ENCODE measurements around the gene FERMT1.

The FERMT1 gene

GRCh38 chr20:6122873-6123648 is at the start of gene FERMT1:
Gene FERMT1 (minus strand): TSS chr20:6123030. CDS start chr20:6119554, 3,476 bp downstream.
- no peak for FAIRE-seq

- no peak for FAIRE-seq
Measured at GRCh38 chr20:6169251-6169650, 46.4 kb upstream of the FERMT1 start.

GRCh38 chr20:6168204-6168603 is 45.4 kb upstream of the FERMT1 start:
- FAIRE-seq, result no peak

GRCh38 chr20:6165346-6165745 is 42.5 kb upstream of the FERMT1 start:
- no peak for FAIRE-seq

- FAIRE-seq, result no peak
Measured at GRCh38 chr20:6164421-6165341, 41.9 kb upstream of the FERMT1 start.

- no peak for FAIRE-seq
Measured at GRCh38 chr20:6160736-6161135, 37.9 kb upstream of the FERMT1 start.

GRCh38 chr20:6157345-6157744 is 34.5 kb upstream of the FERMT1 start:
- FAIRE-seq, result no peak

- no peak for FAIRE-seq
Measured at GRCh38 chr20:6152777-6153176, 29.9 kb upstream of the FERMT1 start.

GRCh38 chr20:6148073-6148472 is 25.2 kb upstream of the FERMT1 start:
- FAIRE-seq, result no peak

GRCh38 chr20:6142348-6142993 is 19.6 kb upstream of the FERMT1 start:
- FAIRE-seq, result peak; percentile 78

GRCh38 chr20:6140947-6141346 is 18.1 kb upstream of the FERMT1 start:
- FAIRE-seq, result no peak

GRCh38 chr20:6135347-6135746 is 12.5 kb upstream of the FERMT1 start:
- no peak for FAIRE-seq

GRCh38 chr20:6134592-6134991 is 11.8 kb upstream of the FERMT1 start:
- no peak for FAIRE-seq

GRCh38 chr20:6130045-6130444 is 7.2 kb upstream of the FERMT1 start:
- no peak for FAIRE-seq

- FAIRE-seq, result no peak
Measured at GRCh38 chr20:6127825-6128224, 5.0 kb upstream of the FERMT1 start.

- FAIRE-seq, result no peak
Measured at GRCh38 chr20:6126846-6127245, 4.0 kb upstream of the FERMT1 start.

GRCh38 chr20:6123649-6124014 is 802 bp upstream of the FERMT1 start:
- FAIRE-seq, result no peak

- no peak for FAIRE-seq
Measured at GRCh38 chr20:6122111-6122872, 538 bp downstream of the FERMT1 start.

GRCh38 chr20:6121504-6121903 is 1.3 kb downstream of the FERMT1 start:
- no peak for FAIRE-seq

GRCh38 chr20:6120491-6120988 is 2.3 kb downstream of the FERMT1 start:
- FAIRE-seq, result no peak

- FAIRE-seq, result no peak
Measured at GRCh38 chr20:6116758-6117157, 6.1 kb downstream of the FERMT1 start.

- no peak for FAIRE-seq
Measured at GRCh38 chr20:6115221-6115895, 7.5 kb downstream of the FERMT1 start.

Measured in G401.6 (cell line).